Esophagus (tissue), 2 donors: ENCODE data around the gene SLCO2A1. TPM values are rescaled to one million over a fixed set of nuclear protein-coding genes. Genes with fewer than 3 reads are reported as not detected.

Experiments used
- H3K27ac ChIP-seq, 2 donors: one replicate each; pipeline ENCODE4 v1.5.1; 2013; ENCODE audit warnings: low read depth in 2 of 2, mild to moderate bottlenecking in 2 of 2, inconsistent platforms in 1 of 2, low read length in 1 of 2, moderate library complexity in 1 of 2
- H3K27me3 ChIP-seq, 2 donors: one replicate each; pipeline ENCODE4 v1.6.1; 2013; ENCODE audit warnings: low read length in 2 of 2, control low read depth in 1 of 2, mild to moderate bottlenecking in 1 of 2; ENCODE audit not compliant: insufficient read depth in 2 of 2, control insufficient read depth in 1 of 2
- H3K36me3 ChIP-seq, 2 donors: one replicate each; pipeline ENCODE4 v1.6.1; 2013; ENCODE audit warnings: low read length in 1 of 2; ENCODE audit not compliant: control insufficient read depth in 2 of 2, insufficient read depth in 2 of 2
- H3K4me1 ChIP-seq, 2 donors: one replicate each; pipeline ENCODE4 v1.6.1; 2013; ENCODE audit warnings: low read length in 1 of 2; ENCODE audit not compliant: control insufficient read depth in 2 of 2, insufficient read depth in 2 of 2
- H3K4me3 ChIP-seq, 2 donors: one replicate each; pipeline ENCODE4 v1.5.1; 2013; ENCODE audit warnings: low read length in 2 of 2, mild to moderate bottlenecking in 2 of 2, low read depth in 1 of 2, moderate library complexity in 1 of 2
- H3K9me3 ChIP-seq, 2 donors: one replicate each; pipeline ENCODE4 v1.6.1; 2013; ENCODE audit warnings: mild to moderate bottlenecking in 2 of 2, low read depth in 1 of 2, low read length in 1 of 2, moderate library complexity in 1 of 2; ENCODE audit not compliant: control insufficient read depth in 2 of 2, insufficient read depth in 1 of 2
- WGBS, 2 donors: extraction: QIAGEN DNeasy Blood & Tissue Kit; methylation state at CpG; one replicate each; pipeline ENCODE4 v1.1.7; 2013; 5-methylcytosine and 5-hydroxymethylcytosine counted together
- polyA plus RNA-seq, 2 donors: library from polyadenylated mRNA; stranded (reverse); fragments of 200-250 nt; gene quantifications; one replicate each; pipeline ENCODE4 v1.2.3, GENCODE V29; 2013
- donor health status: healthy with polysubstance abuse.
- donor health status: Bipolar disorder and iron deficiency.

The SLCO2A1 gene
- polyA plus RNA-seq, 2 donors = 4.9 to 6.2 TPM

GRCh38 chr3:133884054-133884886 lies 145.5 kb downstream of the SLCO2A1 start:
- Histone ChIP-seq H3K9me3 (peaks cover 0 to 6% of the 10 kb centered on the region in 2 donors), H3K27me3 (no peaks in the 10 kb centered on the region), H3K27ac (no peak overlapping the region), H3K4me1 (no peaks in the 10 kb centered on the region), H3K4me3 (no peak overlapping the region), H3K36me3 (no peaks in the 10 kb centered on the region)
- WGBS, 2 donors = 73 to 79% methylated on average over 6 of the region's 6 CpGs

GRCh38 chr3:133883641-133884040 lies 146.1 kb downstream of the SLCO2A1 start:
- Histone ChIP-seq H3K36me3 (no peaks in the 10 kb centered on the region), H3K4me3 (no peak overlapping the region), H3K27ac (no peak overlapping the region), H3K9me3 (peaks cover 0 to 6% of the 10 kb centered on the region in 2 donors), H3K27me3 (no peaks in the 10 kb centered on the region), H3K4me1 (no peaks in the 10 kb centered on the region)

- WGBS, 2 donors = 80% methylated on average over 3 of the region's 3 CpGs
- no peak overlapping the region for H3K27ac ChIP-seq
- H3K4me3 ChIP-seq = no peak overlapping the region
- peaks cover 0 to 6% of the 10 kb centered on the region in 2 donors for H3K9me3 ChIP-seq
- no peaks in the 10 kb centered on the region for H3K4me1 ChIP-seq
- H3K36me3 ChIP-seq = no peaks in the 10 kb centered on the region
- H3K27me3 ChIP-seq = no peaks in the 10 kb centered on the region
Observed at GRCh38 chr3:133882986-133883586, 146.6 kb downstream of the SLCO2A1 start.

GRCh38 chr3:133881939-133882825 lies 147.5 kb downstream of the SLCO2A1 start:
- no peak overlapping the region for H3K4me3 ChIP-seq
- WGBS, 2 donors = 76% methylated on average over 5 of the region's 5 CpGs

GRCh38 chr3:133881492-133881891 lies 148.2 kb downstream of the SLCO2A1 start:
- Histone ChIP-seq H3K27me3 (no peaks in the 10 kb centered on the region), H3K4me1 (no peaks in the 10 kb centered on the region), H3K27ac (no peak overlapping the region), H3K9me3 (peaks cover 0 to 6% of the 10 kb centered on the region in 2 donors), H3K36me3 (no peaks in the 10 kb centered on the region), H3K4me3 (no peak overlapping the region)
- WGBS, 2 donors = 85% methylated on average over 1 of the region's 1 CpG

More at GRCh38 chr3:133881939-133882825, 147.5 kb downstream of the SLCO2A1 start:
- Histone ChIP-seq H3K36me3 (no peaks in the 10 kb centered on the region), H3K4me1 (no peaks in the 10 kb centered on the region), H3K27ac (no peak overlapping the region), H3K27me3 (no peaks in the 10 kb centered on the region), H3K9me3 (peaks cover 0 to 6% of the 10 kb centered on the region in 2 donors)

- Histone ChIP-seq H3K27me3 (no peaks in the 10 kb centered on the region), H3K4me1 (no peaks in the 10 kb centered on the region), H3K36me3 (no peaks in the 10 kb centered on the region), H3K9me3 (peaks cover 0 to 6% of the 10 kb centered on the region in 2 donors), H3K27ac (no peak overlapping the region), H3K4me3 (no peak overlapping the region)
- WGBS, 2 donors = 95 to 100% methylated on average over 4 of the region's 4 CpGs
Observed at GRCh38 chr3:133880886-133881455, 148.8 kb downstream of the SLCO2A1 start.

- Histone ChIP-seq H3K4me3 (no peak overlapping the region), H3K27me3 (no peaks in the 10 kb centered on the region), H3K36me3 (no peaks in the 10 kb centered on the region), H3K9me3 (peaks cover 0 to 6% of the 10 kb centered on the region in 2 donors), H3K4me1 (no peaks in the 10 kb centered on the region), H3K27ac (no peak overlapping the region)
- WGBS, 2 donors = 81 to 94% methylated on average over 5 of the region's 5 CpGs
Observed at GRCh38 chr3:133880287-133880686, 149.4 kb downstream of the SLCO2A1 start.

- H3K4me1 ChIP-seq = no peaks in the 10 kb centered on the region
- peaks cover 0 to 6% of the 10 kb centered on the region in 2 donors for H3K9me3 ChIP-seq
- no peaks in the 10 kb centered on the region for H3K27me3 ChIP-seq
- no peak overlapping the region for H3K27ac ChIP-seq
- WGBS, 2 donors = 96 to 97% methylated on average over 3 of the region's 3 CpGs
- H3K4me3 ChIP-seq = no peak overlapping the region
- H3K36me3 ChIP-seq = no peaks in the 10 kb centered on the region
Observed at GRCh38 chr3:133878518-133878917, 151.2 kb downstream of the SLCO2A1 start.
